Loucy (cell line): Measurements from ENCODE around the gene ZNF784.
A peak's percentile ranks its signal among the peaks of the same experiment; 100 is the strongest.

Experiments
- H2AFZ ChIP-seq: fragments of 200-600 bp; sonication (generic); 2 replicates; pipeline ENCODE4 v1.6.0; 2016; ENCODE audit warnings: antibody characterized with exemption, mild to moderate bottlenecking, low read length, moderate library complexity
- H3F3A ChIP-seq: fragments of 200-600 bp; 2 replicates; pipeline ENCODE4 v1.6.0; 2016; ENCODE audit warnings: antibody characterized with exemption, low read depth, mild to moderate bottlenecking
- H3K27me3 ChIP-seq: fragments of 200-600 bp; sonication (generic); 2 replicates; pipeline ENCODE4 v1.6.1; 2014; ENCODE audit warnings: low read length, mild to moderate bottlenecking; ENCODE audit not compliant: insufficient read depth, poor library complexity, severe bottlenecking
- H3K36me3 ChIP-seq: fragments of 200-600 bp; sonication (generic); 2 replicates; pipeline ENCODE4 v1.6.1; 2016; ENCODE audit warnings: low read length; ENCODE audit not compliant: insufficient read depth
- H3K4me1 ChIP-seq: fragments of 200-600 bp; sonication (generic); 2 replicates; pipeline ENCODE4 v1.5.1; 2014; ENCODE audit warnings: low read length, mild to moderate bottlenecking; ENCODE audit not compliant: insufficient read depth, poor library complexity, severe bottlenecking
- H3K4me2 ChIP-seq: fragments of 200-600 bp; sonication (generic); 2 replicates; pipeline ENCODE4 v1.6.0; 2014; ENCODE audit warnings: antibody characterized with exemption, low read length, low read depth, mild to moderate bottlenecking; ENCODE audit not compliant: poor library complexity, severe bottlenecking
- H3K4me3 ChIP-seq: fragments of 200-600 bp; sonication (generic); 2 replicates; pipeline ENCODE4 v1.5.1; 2014; ENCODE audit warnings: low read length, mild to moderate bottlenecking, mixed read lengths; ENCODE audit not compliant: poor library complexity, severe bottlenecking
- H3K79me2 ChIP-seq: fragments of 200-600 bp; sonication (generic); 2 replicates; pipeline ENCODE4 v1.6.1; 2014; ENCODE audit warnings: low read length; ENCODE audit not compliant: insufficient read depth
- H3K9ac ChIP-seq: fragments of 200-600 bp; sonication (generic); 2 replicates; pipeline ENCODE4 v1.6.0; 2014; ENCODE audit warnings: mild to moderate bottlenecking, low read depth, low read length, moderate library complexity; ENCODE audit not compliant: poor library complexity, severe bottlenecking
- H3K9me2 ChIP-seq: fragments of 200-600 bp; sonication (generic); replicated peaks from 2 replicates; pipeline ENCODE4 v1.6.1; 2016; ENCODE audit warnings: low read depth, low read length, mixed read lengths
- H3K9me3 ChIP-seq: fragments of 200-600 bp; sonication (generic); 2 replicates; pipeline ENCODE4 v1.6.1; 2014; ENCODE audit warnings: mild to moderate bottlenecking, antibody characterized with exemption, low read length, low read depth; ENCODE audit not compliant: insufficient read depth
- H4K20me1 ChIP-seq: fragments of 200-600 bp; sonication (generic); 2 replicates; pipeline ENCODE4 v1.6.0; 2014; ENCODE audit warnings: antibody characterized with exemption, low read length, mild to moderate bottlenecking; ENCODE audit not compliant: insufficient read depth, poor library complexity, severe bottlenecking
- CTCF ChIP-seq: fragments of 200-600 bp; sonication (generic); conservative IDR thresholded peaks from 2 replicates; pipeline ENCODE4 v1.5.1; 2014; ENCODE audit warnings: mild to moderate bottlenecking, antibody characterized with exemption, low read length
- EZH2phosphoT487 ChIP-seq: fragments of 200-600 bp; IDR thresholded peaks from 2 replicates; pipeline ENCODE4 v1.6.1; 2018; ENCODE audit warnings: antibody characterized with exemption, mild to moderate bottlenecking, moderate library complexity, borderline replicate concordance

Gene ZNF784

DNA sequence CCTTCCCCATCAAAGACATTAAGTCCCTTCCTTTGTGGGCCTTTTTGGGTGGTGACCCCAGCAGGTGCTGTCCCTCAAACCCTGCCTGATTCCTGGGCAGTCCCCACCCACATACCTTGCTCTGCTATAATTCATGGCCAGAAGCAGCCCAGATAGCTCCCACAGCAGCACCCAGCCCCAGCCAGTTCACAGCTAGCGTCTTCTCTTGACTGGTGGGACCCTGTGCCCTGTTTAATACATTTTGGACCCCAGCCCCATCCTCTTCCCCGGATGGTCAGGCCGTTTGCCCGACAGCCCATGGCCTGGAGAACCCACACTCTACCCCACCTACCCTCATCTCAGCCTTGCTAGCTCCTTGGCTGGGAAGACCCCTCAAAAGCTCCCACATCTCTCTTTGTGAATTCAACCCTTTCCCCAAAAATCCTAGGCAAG is 25.8 kb upstream of the ZNF784 start:
- H2AFZ ChIP-seq, result no peak overlapping the region
- no peak overlapping the region for H3K4me3 ChIP-seq
- H3K27me3 ChIP-seq, result peaks cover 3% of the 10 kb centered on the region
- no peaks in the 10 kb centered on the region for H3K9me2 ChIP-seq
- H3F3A ChIP-seq, result no peaks in the 10 kb centered on the region
- TF ChIP-seq CTCF (no peak), EZH2phosphoT487 (no peak)
- H3K9me3 ChIP-seq, result no peaks in the 10 kb centered on the region
- no peak overlapping the region for H3K9ac ChIP-seq
- H3K4me1 ChIP-seq, result peaks cover 10% of the 10 kb centered on the region
- no peaks in the 10 kb centered on the region for H4K20me1 ChIP-seq
- H3K36me3 ChIP-seq, result no peaks in the 10 kb centered on the region
- H3K79me2 ChIP-seq, result peaks cover 29% of the 10 kb centered on the region; the same call in 1 of the 2 replicates
- no peak overlapping the region for H3K4me2 ChIP-seq

GRCh38 chr19:55649268-55650125 is 25.1 kb upstream of the ZNF784 start:
- H3K79me2 ChIP-seq, result peaks cover 34% of the 10 kb centered on the region
- no peaks in the 10 kb centered on the region for H3K9me2 ChIP-seq
- peaks cover under 1% of the 10 kb centered on the region for H4K20me1 ChIP-seq
- H3K4me3 ChIP-seq, result peak overlapping the region; percentile 75
- peak overlapping the region; percentile 87 for H3K9ac ChIP-seq
- H3K4me2 ChIP-seq, result peak overlapping the region; percentile 99
- TF ChIP-seq EZH2phosphoT487 (no peak), CTCF (no peak)
- no peaks in the 10 kb centered on the region for H3K9me3 ChIP-seq
- no peaks in the 10 kb centered on the region for H3F3A ChIP-seq
- H3K4me1 ChIP-seq, result peaks cover 14% of the 10 kb centered on the region
- no peaks in the 10 kb centered on the region for H3K27me3 ChIP-seq
- no peaks in the 10 kb centered on the region; the same call in 1 of the 2 replicates for H3K36me3 ChIP-seq
- H2AFZ ChIP-seq, result no peak overlapping the region

DNA sequence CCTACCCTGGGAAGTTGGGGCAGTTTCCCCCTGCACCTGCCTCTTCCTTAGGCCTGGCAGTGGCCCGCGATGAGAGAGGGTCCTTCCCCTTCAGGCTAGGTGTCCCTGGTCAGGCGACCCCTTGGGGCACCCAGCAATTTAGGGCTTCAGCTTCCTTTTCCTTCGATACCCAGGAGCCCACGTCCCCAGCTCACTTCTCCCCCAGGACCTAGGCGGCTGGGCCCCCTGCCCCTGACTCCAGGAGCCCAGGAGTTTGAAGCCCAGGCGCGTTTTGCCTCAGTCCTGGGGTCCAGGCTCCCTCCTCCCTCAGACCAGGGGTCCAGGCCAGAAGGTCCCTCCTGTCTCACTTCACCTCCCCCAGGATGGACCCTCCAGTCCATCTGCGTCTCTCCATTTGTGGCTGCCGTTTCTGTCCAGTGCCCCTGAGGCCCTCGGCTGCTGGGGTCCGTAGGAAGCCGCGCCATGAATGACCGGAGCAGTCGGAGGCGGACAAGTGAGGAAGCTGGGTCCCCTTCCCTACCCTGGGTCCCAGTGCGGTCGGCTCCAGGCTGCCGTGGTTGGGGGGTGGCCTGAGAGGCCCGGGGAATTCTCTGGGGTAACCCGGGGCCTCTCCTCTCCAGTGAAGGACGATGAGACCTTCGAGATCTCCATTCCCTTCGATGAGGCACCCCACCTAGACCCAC is 24.4 kb upstream of the ZNF784 start:
- Histone ChIP-seq H3K27me3 (no peaks in the 10 kb centered on the region), H3K79me2 (peaks cover 41% of the 10 kb centered on the region), H3K9ac (peak overlapping the region; percentile 87), H3K4me1 (peaks cover 16% of the 10 kb centered on the region), H3F3A (no peaks in the 10 kb centered on the region), H3K4me2 (peak overlapping the region; percentile 99), H3K36me3 (no peaks in the 10 kb centered on the region; the same call in 1 of the 2 replicates), H2AFZ (peak overlapping the region; percentile 76), H4K20me1 (peaks cover 4% of the 10 kb centered on the region), H3K9me2 (no peaks in the 10 kb centered on the region), H3K4me3 (peak overlapping the region; percentile 75), H3K9me3 (no peaks in the 10 kb centered on the region)
- no peak for TF ChIP-seq EZH2phosphoT487
- TF ChIP-seq CTCF, result no peak
